ENCODE results near the gene FILIP1.
A peak's percentile ranks its signal among the peaks of the same experiment; 100 is the strongest.

The FILIP1 gene

GRCh38 chr6:75350156-75350555 lies 143.4 kb downstream of the FILIP1 start:
- H3K4me3 ChIP-seq (ENCODE audit: low read depth, low read length), result no peak overlapping the region
- TF ChIP-seq CTCF (IDR thresholded peaks at IDR 0.05; ENCODE audit: low read depth, low read length), result no peak

DNA sequence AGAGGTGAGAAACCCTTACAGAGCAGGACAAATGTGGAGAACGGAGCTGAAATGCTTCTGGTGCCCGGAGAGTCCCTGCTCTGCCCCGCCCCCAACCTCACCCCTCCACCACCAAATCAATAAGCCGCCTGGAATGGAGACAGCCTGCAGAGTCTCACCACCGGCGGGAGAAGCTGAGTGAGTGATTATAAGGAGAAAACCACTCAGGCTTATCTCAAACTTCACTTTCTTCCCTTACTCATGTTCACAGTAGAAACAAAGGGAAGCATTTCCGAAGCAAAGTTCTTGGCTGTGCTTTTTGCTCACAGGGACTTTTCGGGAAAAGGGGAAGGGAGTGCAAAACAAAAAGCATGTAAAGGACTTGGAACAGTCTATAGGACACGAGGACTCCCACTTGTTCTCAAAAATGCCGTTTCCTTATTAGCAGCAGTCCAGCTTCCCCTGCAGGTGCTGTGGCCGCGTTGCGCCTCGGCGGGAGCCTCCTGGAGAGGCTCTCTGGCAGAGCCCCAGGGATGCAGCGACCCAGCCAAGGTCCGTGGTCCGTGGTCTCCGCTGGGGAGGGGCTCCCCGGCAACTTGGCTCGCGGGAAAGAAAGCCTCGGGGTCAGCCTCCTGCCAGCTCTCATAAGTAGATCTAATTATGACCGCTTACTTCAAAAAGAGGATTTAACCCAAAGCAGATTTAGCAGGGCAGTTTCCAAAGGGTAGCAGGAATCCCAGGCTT lies 144.2 kb downstream of the FILIP1 start:
- no peak for TF ChIP-seq CTCF (IDR thresholded peaks at IDR 0.05; ENCODE audit: low read depth, low read length)
- peak overlapping the region; percentile 41 for H3K4me3 ChIP-seq (ENCODE audit: low read depth, low read length)

GRCh38 chr6:75348882-75349261 lies 144.7 kb downstream of the FILIP1 start:
- peak overlapping the region; percentile 41; the same call in 1 of the 2 replicates for H3K4me3 ChIP-seq (ENCODE audit: low read depth, low read length)

DNA sequence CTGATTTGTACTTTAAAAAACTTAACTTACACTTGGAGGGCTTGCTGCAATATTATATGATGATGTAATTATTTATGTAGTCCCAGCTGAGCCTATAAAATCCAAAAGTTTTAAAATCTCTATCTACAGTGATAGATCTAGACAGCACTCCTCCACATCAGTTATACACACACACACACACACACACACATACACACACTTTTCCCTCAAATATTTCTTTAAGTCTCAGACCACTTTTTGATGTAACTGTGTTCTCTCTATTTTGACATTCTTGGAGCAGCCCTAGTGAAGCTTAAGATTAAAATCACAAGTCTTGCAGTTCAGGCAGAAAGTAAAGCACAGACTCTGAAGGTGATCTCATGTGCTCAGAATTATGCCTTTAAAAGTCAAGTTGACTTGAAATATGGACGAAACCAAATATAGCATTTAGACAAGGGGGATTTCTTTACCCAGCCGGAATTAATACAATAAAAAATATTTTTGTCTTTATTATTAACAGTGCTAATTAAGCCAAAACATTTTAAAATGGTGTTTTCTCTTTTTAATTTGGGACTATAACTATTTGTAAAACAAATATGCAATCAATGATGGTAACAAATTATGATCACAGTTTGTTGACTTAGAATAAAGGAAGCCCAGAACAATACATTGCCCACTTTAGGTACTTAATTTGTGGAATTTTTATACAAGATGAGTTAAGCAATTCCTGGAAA lies 145.5 kb downstream of the FILIP1 start:
- H3K4me3 ChIP-seq (ENCODE audit: low read depth, low read length), result no peak overlapping the region
- TF ChIP-seq CTCF (IDR thresholded peaks at IDR 0.05; ENCODE audit: low read depth, low read length), result no peak

More at GRCh38 chr6:75348882-75349261, 144.7 kb downstream of the FILIP1 start:
- TF ChIP-seq CTCF (IDR thresholded peaks at IDR 0.05; ENCODE audit: low read depth, low read length), result no peak

- H3K4me3 ChIP-seq (ENCODE audit: low read depth, low read length), result no peak overlapping the region
- no peak for TF ChIP-seq CTCF (IDR thresholded peaks at IDR 0.05; ENCODE audit: low read depth, low read length)
These were observed 148.2 kb downstream of the FILIP1 start for GRCh38 chr6:75345413-75345812.

DNA sequence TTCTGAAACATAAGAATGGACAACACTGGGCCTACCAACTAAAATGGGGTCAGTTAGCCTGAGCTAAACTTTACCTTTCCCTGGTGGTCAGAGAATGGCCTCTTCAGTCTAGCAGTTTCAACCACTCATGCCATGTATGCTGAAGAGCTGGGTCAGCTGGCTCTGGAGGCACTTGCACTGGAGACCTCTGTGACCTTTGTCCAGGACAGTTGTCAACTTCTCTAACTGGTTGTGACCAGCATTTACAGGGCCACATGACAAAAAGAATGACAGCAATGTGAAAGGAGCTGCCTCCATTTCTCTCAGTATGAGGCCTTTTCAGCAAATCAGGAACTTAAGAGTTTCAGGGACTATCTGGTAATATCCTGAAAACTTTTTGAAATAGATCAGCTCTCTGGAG lies 149.1 kb downstream of the FILIP1 start:
- H3K4me3 ChIP-seq (ENCODE audit: low read depth, low read length), result no peak overlapping the region
- TF ChIP-seq CTCF (IDR thresholded peaks at IDR 0.05; ENCODE audit: low read depth, low read length), result no peak

- H3K4me3 ChIP-seq (ENCODE audit: low read depth, low read length), result no peak overlapping the region
- TF ChIP-seq CTCF (IDR thresholded peaks at IDR 0.05; ENCODE audit: low read depth, low read length), result no peak
These were observed 149.6 kb downstream of the FILIP1 start for GRCh38 chr6:75344021-75344420.
